IMR-90 (cell line): ENCODE measurements around the gene KCNG3. TPM values are rescaled to one million over a fixed set of nuclear protein-coding genes. Genes with fewer than 3 reads are reported as not detected.

Experiments
- ATAC-seq: fragments of 200-7000 bp; cut with Tn5 transposase; 2 replicates; pipeline ENCODE4 v1.9.1; 2020; ENCODE audit warnings: low read depth, mild to moderate bottlenecking, moderate library complexity
- BruUV-seq: library from RNA; stranded (reverse); fragments of 400-500 nt; replicated peaks from 2 replicates; lab custom pipeline; 2021; lab: Mats Ljungman, UMichigan
- CTCF ChIA-PET: fragments of 300-600 bp; formaldehyde crosslinking; extraction: SDS; loops from one replicate; lab custom pipeline; 2021; ENCODE audit warnings: antibody characterized with exemption; lab: Yijun Ruan, JAX
- POLR2A ChIA-PET: fragments of 300-600 bp; sonication (Branson Sonifier 250); formaldehyde crosslinking; loops from one replicate; lab custom pipeline; 2022; ENCODE audit warnings: antibody characterized with exemption; ENCODE audit not compliant: unreplicated experiment; lab: Charles Lee
- DNase-seq: peaks from one replicate; pipeline ENCODE4 v3.0.0; 2013
- H2AFZ ChIP-seq: replicated peaks from 2 replicates; pipeline ENCODE3; 2013; ENCODE audit warnings: low read length, mild to moderate bottlenecking; ENCODE audit not compliant: poor library complexity
- H2AK5ac ChIP-seq: 2 replicates; pipeline ENCODE4 v1.6.1; 2013; ENCODE audit warnings: low read depth, low read length, inconsistent platforms
- H2AK9ac ChIP-seq: replicated peaks from 2 replicates; pipeline ENCODE3; 2013; ENCODE audit warnings: mild to moderate bottlenecking, low read depth, low read length, moderate library complexity; ENCODE audit not compliant: poor library complexity
- H2BK120ac ChIP-seq: 2 replicates; pipeline ENCODE4 v1.6.1; 2013; ENCODE audit warnings: low read depth, low read length, inconsistent platforms
- H2BK15ac ChIP-seq: 3 replicates; pipeline ENCODE4 v1.6.1; 2013; ENCODE audit warnings: low read depth, low read length, inconsistent platforms
- H2BK20ac ChIP-seq: 2 replicates; pipeline ENCODE4 v1.6.1; 2013; ENCODE audit warnings: low read depth, mild to moderate bottlenecking, inconsistent platforms, low read length, moderate library complexity
- H2BK5ac ChIP-seq: 2 replicates; pipeline ENCODE4 v1.6.1; 2013; ENCODE audit warnings: mild to moderate bottlenecking, low read depth, low read length, inconsistent platforms; ENCODE audit not compliant: poor library complexity, severe bottlenecking
- H3K14ac ChIP-seq: replicated peaks from 2 replicates; pipeline ENCODE4 v1.6.1; 2013; ENCODE audit warnings: low read depth, low read length, inconsistent platforms
- H3K18ac ChIP-seq: 2 replicates; pipeline ENCODE4 v1.6.1; 2013; ENCODE audit warnings: low read depth, low read length, control low read depth
- H3K23ac ChIP-seq: 2 replicates; pipeline ENCODE4 v1.6.1; 2013; ENCODE audit warnings: low read depth, low read length, inconsistent platforms
- H3K27ac ChIP-seq: 2 replicates; pipeline ENCODE4 v1.5.1; 2013; ENCODE audit warnings: mild to moderate bottlenecking, control low read depth, low read length; ENCODE audit not compliant: insufficient read depth
- H3K27me3 ChIP-seq: 2 replicates; pipeline ENCODE4 v1.6.1; 2013; ENCODE audit warnings: low read length; ENCODE audit not compliant: control insufficient read depth, insufficient read depth
- H3K36me3 ChIP-seq: 2 replicates; pipeline ENCODE4 v1.6.1; 2013; ENCODE audit warnings: low read length, mixed read lengths; ENCODE audit not compliant: control insufficient read depth, insufficient read depth
- H3K4ac ChIP-seq: 2 replicates; pipeline ENCODE4 v1.6.1; 2013; ENCODE audit warnings: low read depth, low read length, inconsistent platforms
- H3K4me1 ChIP-seq: 2 replicates; pipeline ENCODE4 v1.6.1; 2013; ENCODE audit warnings: low read length, mixed read lengths; ENCODE audit not compliant: control insufficient read depth, insufficient read depth
- H3K4me2 ChIP-seq: 2 replicates; pipeline ENCODE4 v1.6.1; 2013; ENCODE audit warnings: low read depth, mild to moderate bottlenecking, control low read depth, low read length, moderate library complexity
- H3K4me3 ChIP-seq: 2 replicates; pipeline ENCODE4 v1.5.1; 2013; ENCODE audit warnings: low read depth, mild to moderate bottlenecking, control low read depth, low read length, moderate library complexity; ENCODE audit not compliant: insufficient read depth
- H3K56ac ChIP-seq: 2 replicates; pipeline ENCODE4 v1.6.1; 2013; ENCODE audit warnings: low read length, inconsistent platforms; ENCODE audit not compliant: insufficient read depth; ENCODE audit errors: extremely low read depth
- H3K79me1 ChIP-seq, 2 experiments: 2 replicates each; pipeline ENCODE4 v1.6.1; 2013; ENCODE audit warnings: low read length in 2 of 2, inconsistent platforms in 1 of 2, low read depth in 1 of 2
- H3K9ac ChIP-seq: 2 replicates; pipeline ENCODE4 v1.6.1; 2013; ENCODE audit warnings: low read depth, low read length, control low read depth
- H3K9me1 ChIP-seq: 2 replicates; pipeline ENCODE4 v1.6.1; 2013; ENCODE audit warnings: low read length, inconsistent platforms; ENCODE audit not compliant: insufficient read depth
- H3K9me3 ChIP-seq: 2 replicates; pipeline ENCODE4 v1.6.1; 2013; ENCODE audit warnings: low read length; ENCODE audit not compliant: control insufficient read depth, insufficient read depth
- H4K20me1 ChIP-seq: 2 replicates; pipeline ENCODE4 v1.6.1; 2013; ENCODE audit warnings: low read length, inconsistent platforms; ENCODE audit not compliant: insufficient read depth
- H4K5ac ChIP-seq: 2 replicates; pipeline ENCODE4 v1.6.1; 2013; ENCODE audit warnings: mild to moderate bottlenecking, low read depth, low read length, control low read depth
- H4K8ac ChIP-seq, 2 experiments: 2 replicates each; pipeline ENCODE4 v1.6.1; 2013; ENCODE audit warnings: low read depth in 2 of 2, low read length in 2 of 2, control low read depth in 1 of 2, inconsistent platforms in 1 of 2
- H4K91ac ChIP-seq: 2 replicates; pipeline ENCODE4 v1.6.1; 2013; ENCODE audit warnings: low read depth, low read length, inconsistent platforms; ENCODE audit not compliant: insufficient read depth
- BHLHE40 ChIP-seq: fragments of 150-350 bp; IDR thresholded peaks from 2 replicates; pipeline ENCODE4 v1.6.1; 2016; ENCODE audit warnings: mild to moderate bottlenecking, low read depth, low read length
- CEBPB ChIP-seq: IDR thresholded peaks from 2 replicates; pipeline ENCODE4 v1.6.1; 2012; ENCODE audit warnings: low read depth, low read length, improper control_type of control experiment
- ELK1 ChIP-seq: fragments of 150-350 bp; IDR thresholded peaks from 2 replicates; pipeline ENCODE4 v1.6.1; 2016; ENCODE audit warnings: low read depth, mild to moderate bottlenecking, low read length, moderate library complexity, borderline replicate concordance
- MAZ ChIP-seq: IDR thresholded peaks from 2 replicates; pipeline ENCODE4 v1.6.1; 2012; ENCODE audit warnings: low read depth, mild to moderate bottlenecking, low read length, improper control_type of control experiment, moderate library complexity, borderline replicate concordance
- MXI1 ChIP-seq: IDR thresholded peaks from 2 replicates; pipeline ENCODE4 v1.6.1; 2012; ENCODE audit warnings: low read depth, mild to moderate bottlenecking, low read length, moderate library complexity, borderline replicate concordance
- NFE2L2 ChIP-seq: fragments of 150-350 bp; IDR thresholded peaks from 2 replicates; pipeline ENCODE4 v1.6.1; 2016; ENCODE audit warnings: low read depth, mild to moderate bottlenecking, low read length
- POLR2A ChIP-seq: IDR thresholded peaks from 2 replicates; pipeline ENCODE4 v1.6.1; 2012; ENCODE audit warnings: mild to moderate bottlenecking, low read depth, low read length
- RAD21 ChIP-seq: IDR thresholded peaks from 2 replicates; pipeline ENCODE4 v1.6.1; 2012; ENCODE audit warnings: low read length, improper control_type of control experiment
- RCOR1 ChIP-seq: IDR thresholded peaks from 2 replicates; pipeline ENCODE4 v1.6.1; 2012; ENCODE audit warnings: mild to moderate bottlenecking, low read length, improper control_type of control experiment; ENCODE audit not compliant: insufficient replicate concordance
- USF2 ChIP-seq: fragments of 150-350 bp; IDR thresholded peaks from 2 replicates; pipeline ENCODE4 v1.6.1; 2017; ENCODE audit warnings: mild to moderate bottlenecking, antibody characterized with exemption, low read length, low read depth
- WGBS, 2 experiments: methylation state at CpG; one replicate each; pipeline versions ENCODE4 v1.1.5 to v1.1.7; 2013; ENCODE audit warnings: missing lambda C conversion rate in 2 of 2; ENCODE audit not compliant: insufficient read length in 1 of 2; ENCODE audit errors: extremely low coverage in 2 of 2; 5-methylcytosine and 5-hydroxymethylcytosine counted together
- dilution Hi-C: fragments of 300-500 bp; cut with HindIII; formaldehyde crosslinking; loops from one replicate; pipeline ENCODE4 v1.14.3; 2018; ENCODE audit warnings: low sequenced_read_pairs; ENCODE audit not compliant: unreplicated experiment
- in situ Hi-C: fragments of 300-500 bp; cut with MboI; formaldehyde crosslinking; loops from 3 replicates; pipeline ENCODE4 v1.14.3; 2019; ENCODE audit warnings: low sequenced_read_pairs, inconsistent platforms, mixed read lengths
- intact Hi-C: fragments of 100-400 bp; cut with micrococcal nuclease; formaldehyde crosslinking; loops from 2 replicates; pipeline ENCODE4 v1.10.0; 2022
- polyA plus RNA-seq, 3 experiments: library from polyadenylated mRNA; depleted of rRNA; stranded (reverse); fragments of >200 nt; gene quantifications; 2 replicates each; pipeline ENCODE4 v1.2.3, GENCODE V29; 2012; ENCODE audit warnings: low replicate concordance in 1 of 3
- total RNA-seq: library from RNA; depleted of rRNA; stranded (reverse); fragments of >200 nt; gene quantifications from 2 replicates; pipeline ENCODE4 v1.2.3, GENCODE V29; 2012

KCNG3 gene
- total and polyA plus RNA-seq, 2 of the 4 experiments (the other 2 are of a cell fraction) = under 0.01 TPM; not detected in 1

GRCh38 chr2:42480402-42480801, 13.4 kb downstream of the KCNG3 start (continued):
- no peak for TF ChIP-seq BHLHE40
- no peak for TF ChIP-seq MXI1

- no peak overlapping the region for H2AK9ac ChIP-seq
- H3K79me1 ChIP-seq = no peaks in the 10 kb centered on the region
- H2BK15ac ChIP-seq = no peak overlapping the region
- no peak overlapping the region for H4K5ac ChIP-seq
- DNase-seq (no peak), ATAC-seq (no peak)
- no peak overlapping the region for H3K14ac ChIP-seq
- no peak overlapping the region for H2BK5ac ChIP-seq
- H2AK5ac ChIP-seq = no peak overlapping the region
- TF ChIP-seq RCOR1 (no peak), USF2 (no peak), NFE2L2 (no peak), BHLHE40 (no peak), CEBPB (no peak), POLR2A (no peak), MAZ (no peak), ELK1 (no peak), MXI1 (no peak), RAD21 (no peak)
- H3K56ac ChIP-seq = no peak overlapping the region
- H3K4me3 ChIP-seq = no peak overlapping the region
- no peak overlapping the region for H2BK120ac ChIP-seq
- intact Hi-C loops (no loop called here), dilution Hi-C loops (no loop called here), in situ Hi-C loops (no loop called here)
- H4K91ac ChIP-seq = no peak overlapping the region
- H3K23ac ChIP-seq = no peak overlapping the region
- no peaks in the 10 kb centered on the region; the same call in 1 of the 2 replicates for H3K27me3 ChIP-seq
- no CpG with 5 or more reads among the region's 6 CpGs for WGBS, 2 experiments
- no peak overlapping the region for H3K4ac ChIP-seq
- H3K9me3 ChIP-seq = no peaks in the 10 kb centered on the region
- no peaks in the 10 kb centered on the region for H4K20me1 ChIP-seq
- H3K4me2 ChIP-seq = no peak overlapping the region
- H4K8ac ChIP-seq = no peak overlapping the region
- no peaks in the 10 kb centered on the region for H3K9me1 ChIP-seq
- POLR2A ChIA-PET = no interaction called here
- H3K18ac ChIP-seq = no peak overlapping the region
- no TSS peak for BruUV-seq
- no peak overlapping the region for H2BK20ac ChIP-seq
- no peak overlapping the region for H3K27ac ChIP-seq
- CTCF ChIA-PET = interaction anchor here (0.5 kb wide), 1 partner anchor 184 kb away, joined by 3 read pairs; no protein-coding TSS in a partner anchor
- H3K4me1 ChIP-seq = no peaks in the 10 kb centered on the region
- H3K9ac ChIP-seq = no peak overlapping the region
- no peak overlapping the region for H2AFZ ChIP-seq
- no peaks in the 10 kb centered on the region for H3K36me3 ChIP-seq
Observed at GRCh38 chr2:42474765-42475454, 18.9 kb downstream of the KCNG3 start.
